ENCODE data around the gene SMG5. TPM values are rescaled to one million over a fixed set of nuclear protein-coding genes. Genes with fewer than 3 reads are reported as not detected.

SMG5 gene
- total RNA-seq, 1 experiment from 2014 or later: 103 TPM

DNA sequence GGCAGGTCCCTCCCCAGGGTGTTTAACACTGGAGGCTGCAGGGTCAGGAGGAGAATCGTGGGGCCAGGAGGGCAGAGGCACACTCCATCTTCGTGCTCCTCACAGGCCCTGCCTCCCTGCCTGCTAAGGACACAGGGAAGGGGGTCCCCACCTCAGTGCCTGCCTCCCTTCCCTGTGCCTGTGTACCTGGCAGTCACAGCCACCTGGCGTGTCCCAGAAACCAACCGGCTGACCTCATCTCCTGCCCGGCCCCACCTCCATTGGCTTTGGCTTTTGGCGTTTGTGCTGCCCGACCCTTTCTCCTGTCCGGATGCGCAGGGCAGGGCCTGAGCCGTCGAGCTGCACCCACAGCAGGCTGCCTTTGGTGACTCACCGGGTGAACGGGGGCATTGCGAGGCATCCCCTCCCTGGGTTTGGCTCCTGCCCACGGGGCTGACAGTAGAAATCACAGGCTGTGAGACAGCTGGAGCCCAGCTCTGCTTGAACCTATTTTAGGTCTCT lies 41.3 kb downstream of the SMG5 start:
- no CpG with 5 or more reads among the region's 15 CpGs for WGBS (ENCODE audit: extremely low coverage, insufficient read length, low lambda C conversion rate)
- Mint-ChIP-seq H3K36me3 (ENCODE audit: insufficient read depth in 1 of 3, low read depth in 3 of 3) (peaks cover 14 to 39% (median 35%) of the 10 kb centered on the region in 3 experiments; a peak in 6 of 7 replicates), H3K9me3 (no peaks in the 10 kb centered on the region), H3K4me1 (peaks cover 2 to 3% of the 10 kb centered on the region in 2 experiments), H3K4me3 (no peak overlapping the region), H3K27me3 (ENCODE audit: low read depth) (peaks cover 4% of the 10 kb centered on the region; the same call in 1 of the 2 replicates), H3K27ac (peak overlapping the region; percentile 23 to 80 (median 48); a peak in 3 of 7 replicates)
- Histone ChIP-seq H3K79me2 (ENCODE audit: insufficient read depth, low read length) (no peaks in the 10 kb centered on the region), H3K79me1 (ENCODE audit: insufficient read depth, low read depth, low read length, poor library complexity, severe bottlenecking) (no peaks in the 10 kb centered on the region), H3K14ac (ENCODE audit: insufficient read depth, low read length) (no peak overlapping the region), H4K91ac (ENCODE audit: insufficient read length, low read depth, low read length) (no peak overlapping the region), H3K18ac (ENCODE audit: insufficient read length, low read depth, low read length) (no peak overlapping the region), H2AFZ (ENCODE audit: low read length) (no peak overlapping the region), H4K8ac (replicated peaks; ENCODE audit: insufficient read length, low read depth, low read length) (no peak overlapping the region), H2BK12ac (ENCODE audit: insufficient read length, low read depth, low read length) (no peak overlapping the region), H3K4me1 (ENCODE audit: insufficient read depth, low read length) (no peaks in the 10 kb centered on the region), H3K27me3 (ENCODE audit: insufficient read depth, low read length) (no peaks in the 10 kb centered on the region), H2BK120ac (ENCODE audit: low read depth, low read length, poor library complexity, severe bottlenecking) (no peak overlapping the region), H4K5ac (ENCODE audit: insufficient read length, low read depth, low read length) (no peak overlapping the region), H2BK15ac (ENCODE audit: low read depth, low read length) (no peak overlapping the region), H3K4me2 (ENCODE audit: insufficient read depth, insufficient read length, low read length) (no peak overlapping the region), H2AK5ac (ENCODE audit: insufficient read length, low read length) (no peak overlapping the region), H3K9me3 (ENCODE audit: control insufficient read depth, low read depth, low read length) (no peaks in the 10 kb centered on the region), H3K27ac (ENCODE audit: insufficient read length, low read depth, low read length) (no peak overlapping the region), H2BK20ac (ENCODE audit: low read depth, low read length, poor library complexity, severe bottlenecking) (no peak overlapping the region), H3K9ac (ENCODE audit: extremely low read depth, insufficient read length, low read length) (no peak overlapping the region), H2BK5ac (ENCODE audit: insufficient read length, low read length) (no peak overlapping the region), H4K20me1 (ENCODE audit: control insufficient read depth, insufficient read depth, insufficient read length) (no peaks in the 10 kb centered on the region), H3K23me2 (ENCODE audit: insufficient read length, low read depth, low read length, poor library complexity, severe bottlenecking) (peaks cover 3% of the 10 kb centered on the region), H3K23ac (ENCODE audit: insufficient read length, low read depth, low read length) (no peak overlapping the region), H3T11ph (ENCODE audit: low read length) (no peak overlapping the region), H3K4ac (ENCODE audit: low read depth, low read length) (no peak overlapping the region), H3K56ac (ENCODE audit: insufficient read length, low read depth, low read length) (no peak overlapping the region)
- TF ChIP-seq, protein P1, sequence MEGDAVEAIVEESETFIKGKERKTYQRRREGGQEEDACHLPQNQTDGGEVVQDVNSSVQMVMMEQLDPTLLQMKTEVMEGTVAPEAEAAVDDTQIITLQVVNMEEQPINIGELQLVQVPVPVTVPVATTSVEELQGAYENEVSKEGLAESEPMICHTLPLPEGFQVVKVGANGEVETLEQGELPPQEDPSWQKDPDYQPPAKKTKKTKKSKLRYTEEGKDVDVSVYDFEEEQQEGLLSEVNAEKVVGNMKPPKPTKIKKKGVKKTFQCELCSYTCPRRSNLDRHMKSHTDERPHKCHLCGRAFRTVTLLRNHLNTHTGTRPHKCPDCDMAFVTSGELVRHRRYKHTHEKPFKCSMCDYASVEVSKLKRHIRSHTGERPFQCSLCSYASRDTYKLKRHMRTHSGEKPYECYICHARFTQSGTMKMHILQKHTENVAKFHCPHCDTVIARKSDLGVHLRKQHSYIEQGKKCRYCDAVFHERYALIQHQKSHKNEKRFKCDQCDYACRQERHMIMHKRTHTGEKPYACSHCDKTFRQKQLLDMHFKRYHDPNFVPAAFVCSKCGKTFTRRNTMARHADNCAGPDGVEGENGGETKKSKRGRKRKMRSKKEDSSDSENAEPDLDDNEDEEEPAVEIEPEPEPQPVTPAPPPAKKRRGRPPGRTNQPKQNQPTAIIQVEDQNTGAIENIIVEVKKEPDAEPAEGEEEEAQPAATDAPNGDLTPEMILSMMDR (conservative IDR thresholded peaks at IDR 0.05): no peak
- no peak for DNase-seq
